Activated CD4-positive, alpha-beta T cell treated with anti-CD3 and anti-CD28 coated beads, Interleukin-2, amount 10 ng/mL, durations not matched to agents 7 days and 5 days (primary cell): ENCODE data around the gene WWOX. TPM values are rescaled to one million over a fixed set of nuclear protein-coding genes. Genes with fewer than 3 reads are reported as not detected.
"Not testable (repeated sequence)": the region's sequence is repeated elsewhere in the genome, so short reads cannot be mapped to it uniquely, and the experiment has no call there.

Source experiments
- CTCF ChIA-PET: fragments of 350-600 bp; sonication (Branson Sonifier 250); formaldehyde crosslinking; loops from one replicate; lab custom pipeline; 2021; ENCODE audit warnings: antibody characterized with exemption; lab: Charles Lee
- POLR2A ChIA-PET: fragments of 350-600 bp; sonication (Branson Sonifier 250); formaldehyde crosslinking; loops from one replicate; lab custom pipeline; 2021; ENCODE audit warnings: antibody characterized with exemption; lab: Charles Lee
- DNase-seq: peaks from one replicate; pipeline ENCODE4 v3.0.0-alpha.2; 2020
- H3K27ac Mint-ChIP-seq: one replicate; pipeline ENCODE4 v1.8.0; 2021; ENCODE audit warnings: mild to moderate bottlenecking, moderate library complexity, mixed read lengths
- H3K27me3 Mint-ChIP-seq: one replicate; pipeline ENCODE4 v1.8.0; 2021; ENCODE audit warnings: mixed read lengths
- H3K36me3 Mint-ChIP-seq: one replicate; pipeline ENCODE4 v1.8.0; 2021; ENCODE audit warnings: low read depth, mixed read lengths
- H3K4me1 Mint-ChIP-seq: one replicate; pipeline ENCODE4 v1.8.0; 2021; ENCODE audit warnings: mixed read lengths
- H3K4me3 Mint-ChIP-seq: one replicate; pipeline ENCODE4 v1.8.0; 2021; ENCODE audit warnings: mild to moderate bottlenecking, moderate library complexity, mixed read lengths
- H3K9me3 Mint-ChIP-seq: one replicate; pipeline ENCODE4 v1.8.0; 2021; ENCODE audit warnings: mixed read lengths
- total RNA-seq, 2 experiments: library from RNA; stranded (reverse); gene quantifications; one replicate each; pipeline ENCODE4 v1.2.3, GENCODE V29; 2021

Gene WWOX
- 10 to 100 TPM; 22.2 to 28.9 TPM for total RNA-seq

GRCh38 chr16:78099271-78100111 is at the start of gene WWOX:
TSS of gene WWOX (plus strand) at chr16:78099654.
- Mint-ChIP-seq H3K27ac (peak within 1 kb of the TSS; percentile 93), H3K4me1 (peaks cover 25% of the 10 kb centered on the region), H3K4me3 (peak within 1 kb of the TSS; percentile 86), H3K27me3 (no peaks in the 10 kb centered on the region), H3K36me3 (peaks cover 2% of the 10 kb centered on the region), H3K9me3 (no peaks in the 10 kb centered on the region)
- CTCF ChIA-PET, result interaction anchor here (0.6 to 1.6 kb wide), 11 partner anchors 9 to 671 kb away, joined by 3 to 6 read pairs (median 3); no protein-coding TSS in a partner anchor
- peak; percentile 97 for DNase-seq
- POLR2A ChIA-PET, result no interaction called here

DNA sequence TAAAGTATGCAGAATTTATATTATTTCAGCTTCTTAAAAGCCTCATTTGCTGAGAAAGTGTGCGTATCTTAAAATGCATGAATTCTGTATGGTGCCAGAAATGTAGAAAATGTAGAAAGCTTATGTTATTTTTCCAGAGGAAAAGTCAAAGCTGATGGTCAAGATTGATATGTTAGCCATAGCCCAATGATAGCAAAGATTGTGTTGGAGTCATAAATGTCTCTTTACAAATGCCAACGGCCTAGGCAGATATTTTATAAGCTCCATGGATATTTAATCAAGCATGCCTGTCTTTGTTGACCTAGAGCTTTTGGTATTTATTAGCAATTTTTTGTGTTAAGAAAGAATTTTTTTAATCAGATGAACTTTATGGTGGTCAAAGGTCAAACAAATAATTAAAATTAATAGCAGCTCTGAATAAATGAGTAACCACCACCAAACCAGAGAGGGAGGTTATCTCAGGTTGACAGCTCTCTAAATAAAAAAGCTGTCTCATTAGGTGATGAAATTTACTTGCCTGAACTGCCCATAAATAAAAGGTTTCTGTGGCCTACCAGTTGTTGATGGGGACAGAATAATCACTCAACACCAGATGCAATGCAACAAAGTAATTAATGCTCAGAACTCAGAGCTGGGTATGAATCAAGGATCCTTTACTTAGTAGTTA is 48.6 kb upstream of the WWOX start:
- Mint-ChIP-seq H3K27ac (no peak overlapping the region), H3K27me3 (peaks cover 2% of the 10 kb centered on the region), H3K4me3 (no peak overlapping the region), H3K9me3 (no peaks in the 10 kb centered on the region), H3K36me3 (no peaks in the 10 kb centered on the region), H3K4me1 (no peaks in the 10 kb centered on the region)
- no peak for DNase-seq
- ChIA-PET CTCF (no interaction called here), POLR2A (no interaction called here)

GRCh38 chr16:78057803-78058564 is 41.5 kb upstream of the WWOX start:
- no peak overlapping the region for H3K4me3 Mint-ChIP-seq
- CTCF ChIA-PET, result interaction anchor here (1.0 kb wide), 1 partner anchor 42 kb away, joined by 3 read pairs; the partner anchor contains the start of gene WWOX
- no peak for DNase-seq
- no peaks in the 10 kb centered on the region for H3K27me3 Mint-ChIP-seq
- no peaks in the 10 kb centered on the region for H3K4me1 Mint-ChIP-seq
- POLR2A ChIA-PET, result no interaction called here
- no peaks in the 10 kb centered on the region for H3K36me3 Mint-ChIP-seq
- no peak overlapping the region for H3K27ac Mint-ChIP-seq
- no peaks in the 10 kb centered on the region for H3K9me3 Mint-ChIP-seq

- POLR2A ChIA-PET, DNase-seq, H3K27ac Mint-ChIP-seq, H3K4me1 Mint-ChIP-seq, H3K27me3 Mint-ChIP-seq, H3K36me3 Mint-ChIP-seq, H3K9me3 Mint-ChIP-seq, H3K4me3 Mint-ChIP-seq: not testable (repeated sequence)
- CTCF ChIA-PET, result interaction anchor here (0.6 to 0.8 kb wide), 2 partner anchors 40 to 201 kb away, joined by 3 to 4 read pairs; no protein-coding TSS in a partner anchor
Observed at GRCh38 chr16:78059806-78060205, 39.6 kb upstream of the WWOX start.

GRCh38 chr16:78060295-78060694 is 39.2 kb upstream of the WWOX start:
- H3K27ac Mint-ChIP-seq, result no peak overlapping the region
- ChIA-PET CTCF (interaction anchor here (0.8 kb wide), 1 partner anchor 40 kb away, joined by 3 read pairs; no protein-coding TSS in a partner anchor), POLR2A (no interaction called here)
- no peak overlapping the region for H3K4me3 Mint-ChIP-seq
- H3K36me3 Mint-ChIP-seq, result no peaks in the 10 kb centered on the region
- no peaks in the 10 kb centered on the region for H3K4me1 Mint-ChIP-seq
- no peaks in the 10 kb centered on the region for H3K9me3 Mint-ChIP-seq
- no peak for DNase-seq
- peaks cover 2% of the 10 kb centered on the region for H3K27me3 Mint-ChIP-seq

- no peaks in the 10 kb centered on the region for H3K9me3 Mint-ChIP-seq
- no peak overlapping the region for H3K4me3 Mint-ChIP-seq
- DNase-seq, result no peak
- ChIA-PET CTCF (no interaction called here), POLR2A (no interaction called here)
- H3K36me3 Mint-ChIP-seq, result no peaks in the 10 kb centered on the region
- H3K27ac Mint-ChIP-seq, result no peak overlapping the region
- no peaks in the 10 kb centered on the region for H3K4me1 Mint-ChIP-seq
- H3K27me3 Mint-ChIP-seq, result peaks cover 3% of the 10 kb centered on the region
Observed at GRCh38 chr16:78060809-78061208, 38.6 kb upstream of the WWOX start.

- Mint-ChIP-seq H3K36me3 (no peaks in the 10 kb centered on the region), H3K9me3 (no peaks in the 10 kb centered on the region), H3K4me1 (no peaks in the 10 kb centered on the region), H3K27ac (no peak overlapping the region), H3K4me3 (no peak overlapping the region), H3K27me3 (peaks cover 3% of the 10 kb centered on the region)
- ChIA-PET CTCF (interaction anchor here (0.6 kb wide), 1 partner anchor 54 kb away, joined by 3 read pairs; no protein-coding TSS in a partner anchor), POLR2A (no interaction called here)
- no peak for DNase-seq
Observed at GRCh38 chr16:78065319-78065718, 34.1 kb upstream of the WWOX start.

DNA sequence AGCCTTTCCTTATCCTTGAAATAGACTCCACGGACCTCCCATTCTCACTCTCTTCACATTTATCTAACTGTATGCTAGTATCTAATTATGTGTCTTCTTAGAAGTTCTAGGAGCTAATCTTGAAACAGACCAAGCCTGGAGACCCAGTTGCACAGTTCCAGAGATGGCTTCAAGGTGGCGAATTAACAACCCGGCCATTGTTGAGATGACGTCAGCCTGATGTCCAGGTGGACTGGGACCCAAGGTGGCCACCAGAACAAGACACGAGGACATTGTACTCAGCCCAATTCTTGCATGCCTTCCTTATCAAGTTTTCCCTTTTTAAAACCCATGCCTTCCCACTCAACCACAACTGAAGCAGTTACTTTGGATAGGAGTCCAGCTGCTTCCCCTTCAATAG is 29.5 kb upstream of the WWOX start:
- ChIA-PET POLR2A (no interaction called here), CTCF (no interaction called here)
- Mint-ChIP-seq H3K36me3 (no peaks in the 10 kb centered on the region), H3K27me3 (peaks cover 6% of the 10 kb centered on the region), H3K9me3 (no peaks in the 10 kb centered on the region), H3K4me1 (no peaks in the 10 kb centered on the region), H3K27ac (no peak overlapping the region), H3K4me3 (no peak overlapping the region)
- DNase-seq, result no peak

DNA sequence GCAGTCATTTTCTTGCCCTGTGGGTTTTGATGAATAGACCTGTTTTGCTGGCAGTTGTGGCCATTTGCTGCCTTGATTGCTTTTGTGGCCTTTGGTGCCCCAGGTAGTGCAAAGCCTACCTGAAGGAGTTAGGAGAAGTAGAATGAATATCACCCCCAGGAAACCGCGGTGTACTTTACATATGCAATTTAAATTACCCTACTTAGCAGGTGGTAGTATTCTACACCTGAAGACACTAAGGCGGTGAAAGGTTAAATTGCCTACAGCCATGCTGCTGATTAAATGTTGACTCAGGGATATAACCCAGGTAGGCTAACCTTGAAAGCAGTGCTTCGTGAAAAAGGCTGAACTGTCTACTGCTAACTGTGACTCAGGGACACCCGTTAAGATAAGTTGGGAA is 27.2 kb upstream of the WWOX start:
- Mint-ChIP-seq H3K27me3 (peaks cover 5% of the 10 kb centered on the region), H3K36me3 (no peaks in the 10 kb centered on the region), H3K27ac (no peak overlapping the region), H3K4me3 (no peak overlapping the region), H3K9me3 (no peaks in the 10 kb centered on the region), H3K4me1 (no peaks in the 10 kb centered on the region)
- POLR2A ChIA-PET, result no interaction called here
- CTCF ChIA-PET, result no interaction called here
- no peak for DNase-seq

DNA sequence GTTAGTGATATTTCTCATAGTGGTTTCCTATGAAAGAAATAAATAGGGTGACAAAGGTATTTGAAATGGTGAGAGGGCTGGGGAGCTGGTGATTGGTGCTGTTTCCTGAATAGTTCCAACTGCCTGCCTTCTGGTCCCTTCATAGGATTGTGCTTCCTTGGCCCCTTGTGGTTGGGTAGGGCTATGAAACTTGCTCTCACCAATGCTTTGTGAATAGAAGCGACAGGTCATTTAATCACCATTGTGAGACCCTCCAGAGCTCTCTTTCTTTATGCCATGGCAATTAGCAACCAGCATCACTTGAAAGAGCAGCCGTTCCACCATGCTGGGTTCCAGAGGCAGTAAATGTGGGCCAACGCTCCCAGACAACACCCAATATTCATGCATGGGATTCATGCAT is 23.7 kb upstream of the WWOX start:
- no peak overlapping the region for H3K27ac Mint-ChIP-seq
- H3K36me3 Mint-ChIP-seq, result no peaks in the 10 kb centered on the region
- no peak for DNase-seq
- ChIA-PET CTCF (no interaction called here), POLR2A (no interaction called here)
- no peaks in the 10 kb centered on the region for H3K4me1 Mint-ChIP-seq
- H3K4me3 Mint-ChIP-seq, result no peak overlapping the region
- no peaks in the 10 kb centered on the region for H3K9me3 Mint-ChIP-seq
- peaks cover 10% of the 10 kb centered on the region for H3K27me3 Mint-ChIP-seq

DNA sequence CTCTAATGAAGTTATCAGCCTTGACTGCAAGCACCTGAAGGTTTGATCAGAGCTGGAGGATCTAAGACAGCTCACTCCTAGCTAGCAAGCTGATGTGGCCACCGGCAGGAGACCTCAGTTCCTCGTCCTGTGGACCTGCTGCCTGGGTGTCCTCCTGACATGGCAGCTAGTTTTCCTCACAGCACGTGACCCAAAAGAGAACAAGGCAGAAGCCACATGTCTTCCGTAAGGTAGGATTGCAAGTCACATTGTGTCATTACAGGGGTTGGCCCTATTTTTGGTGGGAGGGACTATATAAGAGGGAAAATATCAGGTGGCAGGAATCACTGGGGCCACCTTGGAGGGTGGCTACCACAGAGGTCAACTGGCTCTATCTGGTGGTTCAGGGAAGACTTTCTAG is 18.1 kb upstream of the WWOX start:
- H3K36me3 Mint-ChIP-seq, result no peaks in the 10 kb centered on the region
- POLR2A ChIA-PET, result no interaction called here
- H3K9me3 Mint-ChIP-seq, result no peaks in the 10 kb centered on the region
- H3K27ac Mint-ChIP-seq, result no peak overlapping the region
- no peak for DNase-seq
- peaks cover 8% of the 10 kb centered on the region for H3K27me3 Mint-ChIP-seq
- no peaks in the 10 kb centered on the region for H3K4me1 Mint-ChIP-seq
- CTCF ChIA-PET, result no interaction called here
- no peak overlapping the region for H3K4me3 Mint-ChIP-seq

DNA sequence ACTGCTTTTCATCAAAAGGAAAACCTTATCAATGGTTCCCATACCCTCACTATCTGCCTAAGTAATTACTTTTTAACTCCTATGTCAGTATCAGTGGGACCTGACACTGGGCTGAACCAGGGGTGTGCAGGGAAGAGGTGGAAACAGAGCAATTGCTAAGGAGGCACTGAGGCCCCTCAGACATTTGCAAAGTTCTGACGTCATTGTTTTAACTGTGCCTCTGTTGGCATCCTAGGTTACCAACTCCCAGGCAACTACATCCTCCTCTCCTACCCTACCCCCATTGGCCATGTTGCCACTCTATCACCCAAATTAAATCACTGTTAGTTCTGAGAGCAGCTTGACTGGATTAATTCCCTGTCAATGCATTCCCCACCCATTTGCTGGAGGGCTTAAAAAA is 8.0 kb upstream of the WWOX start:
- no peak for DNase-seq
- ChIA-PET POLR2A (no interaction called here), CTCF (no interaction called here)
- peaks cover 11% of the 10 kb centered on the region for H3K27me3 Mint-ChIP-seq
- no peaks in the 10 kb centered on the region for H3K4me1 Mint-ChIP-seq
- no peak overlapping the region for H3K27ac Mint-ChIP-seq
- H3K4me3 Mint-ChIP-seq, result no peak overlapping the region
- no peaks in the 10 kb centered on the region for H3K36me3 Mint-ChIP-seq
- no peaks in the 10 kb centered on the region for H3K9me3 Mint-ChIP-seq

DNA sequence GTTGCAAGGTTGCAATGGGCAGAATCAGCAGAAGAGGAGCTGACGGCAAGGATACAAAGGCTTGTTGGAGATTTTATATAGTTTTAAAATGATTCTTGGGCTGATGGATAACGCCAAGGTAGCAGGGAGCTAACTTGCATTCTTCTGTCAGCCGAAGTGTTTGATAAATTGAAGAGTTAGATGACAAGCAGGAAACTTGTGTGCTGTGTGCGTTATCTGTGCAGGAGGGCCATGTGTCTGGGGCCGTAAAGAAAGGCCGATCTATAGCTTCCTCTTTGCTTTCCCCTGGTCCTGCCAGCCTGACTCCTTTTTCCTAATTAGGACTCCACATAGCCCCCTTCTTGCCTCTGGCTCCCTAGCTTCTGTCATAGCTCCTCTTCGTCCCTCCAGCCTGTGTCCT is 6.7 kb upstream of the WWOX start:
- peaks cover 11% of the 10 kb centered on the region for H3K27me3 Mint-ChIP-seq

More for the DNA sequence above, 6.7 kb upstream of the WWOX start:
- Mint-ChIP-seq H3K36me3 (no peaks in the 10 kb centered on the region), H3K4me1 (no peaks in the 10 kb centered on the region), H3K27ac (no peak overlapping the region), H3K9me3 (no peaks in the 10 kb centered on the region), H3K4me3 (no peak overlapping the region)
- DNase-seq, result no peak
- ChIA-PET POLR2A (no interaction called here), CTCF (interaction anchor here (0.9 kb wide), 1 partner anchor 25 kb away, joined by 3 read pairs; no protein-coding TSS in a partner anchor)
